HG02973 (cell line): ENCODE results near the gene PTPN12.
"Not testable (repeated sequence)": the region's sequence is repeated elsewhere in the genome, so short reads cannot be mapped to it uniquely, and the experiment has no call there.

Source experiments
- ATAC-seq: cut with Tn5 transposase; IDR thresholded peaks from one replicate; pipeline ENCODE4 v1.9.1; 2021; ENCODE audit warnings: moderate library complexity; ENCODE audit not compliant: unreplicated experiment

PTPN12 gene

DNA sequence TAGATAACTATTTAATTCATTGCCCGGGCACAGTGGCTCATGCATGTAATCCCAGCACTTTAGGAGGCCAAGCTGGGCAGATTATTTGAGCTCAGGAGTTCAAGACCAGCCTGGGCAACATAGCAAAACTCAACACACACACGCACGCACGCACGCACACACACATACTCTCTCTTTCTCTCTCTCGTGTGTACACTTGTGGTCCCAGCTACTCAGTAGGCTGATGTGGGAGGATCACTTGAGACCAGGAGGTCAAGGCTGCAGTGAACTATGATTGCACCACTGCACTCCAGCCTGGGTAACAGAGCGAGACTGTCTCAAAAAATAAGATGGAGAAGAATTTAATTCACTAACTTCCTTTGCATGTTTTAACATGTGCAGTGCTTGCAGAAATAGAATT, 38.1 kb downstream of the PTPN12 start:
- no peak for ATAC-seq

DNA sequence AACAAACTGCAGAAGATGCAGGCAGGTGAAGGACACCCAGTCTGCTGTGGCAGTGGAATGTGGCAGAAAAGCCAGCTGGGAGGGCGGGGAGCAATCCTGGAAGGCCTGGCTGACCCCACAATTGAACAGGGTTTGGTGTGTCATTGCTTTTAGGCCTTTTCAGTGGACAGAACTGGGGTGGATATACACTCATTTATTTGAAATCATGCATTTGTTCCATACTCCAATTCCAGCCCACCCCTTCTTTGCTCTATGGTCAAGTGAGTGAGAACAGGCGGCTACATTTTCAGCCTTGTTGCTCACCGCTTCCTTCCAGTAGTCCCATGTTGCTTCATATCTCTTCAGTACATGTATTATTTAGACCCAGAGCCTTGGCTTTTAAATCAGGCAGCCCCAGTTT, 39.8 kb downstream of the PTPN12 start:
- ATAC-seq: no peak

DNA sequence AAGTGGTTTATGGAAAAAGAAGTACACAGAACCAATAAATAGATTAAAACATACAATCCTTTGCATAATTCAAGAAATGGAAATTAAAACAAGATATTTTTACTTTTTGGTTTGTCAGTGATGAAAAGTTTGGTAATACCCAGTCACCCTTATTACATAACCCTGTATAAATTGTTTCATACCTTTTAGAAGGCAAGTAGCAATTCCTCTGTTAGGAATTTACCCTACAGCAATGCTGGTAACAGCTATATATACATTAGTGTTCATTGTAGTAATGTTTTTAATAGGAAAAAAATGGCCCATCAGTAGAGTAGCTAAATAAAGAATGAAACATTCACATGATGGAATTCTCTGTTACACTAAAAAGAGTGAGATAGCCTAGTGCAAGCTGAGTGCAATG, 42.7 kb downstream of the PTPN12 start:
- ATAC-seq: no peak

DNA sequence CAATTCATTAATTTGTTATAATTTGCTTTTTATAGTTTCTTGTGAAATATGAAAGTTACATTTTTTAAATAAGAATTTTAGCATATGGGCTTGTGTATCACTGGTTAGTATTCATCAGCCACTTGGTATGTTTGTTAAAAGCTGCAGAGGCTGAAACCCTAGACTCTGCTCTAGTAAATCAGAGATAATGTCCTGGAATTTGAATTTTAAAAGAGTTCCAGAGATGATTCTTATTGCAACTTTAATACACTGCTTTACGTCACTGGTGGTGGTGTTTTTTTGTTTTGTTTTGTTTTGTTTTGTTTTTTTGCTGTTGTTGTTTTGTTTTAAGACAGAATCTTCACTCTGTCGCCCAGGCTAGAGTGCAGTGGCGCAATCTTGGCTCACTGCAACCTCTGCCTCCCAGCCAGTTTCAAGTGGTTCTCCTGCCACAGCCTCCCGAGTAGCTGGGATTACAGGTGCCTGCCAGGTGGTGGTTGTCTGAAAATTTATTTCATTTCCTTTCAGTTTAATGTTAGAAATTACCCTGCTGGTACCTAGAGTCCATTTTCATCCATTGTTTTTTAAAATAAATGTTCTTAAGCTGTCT, 43.8 kb downstream of the PTPN12 start:
- no peak for ATAC-seq

DNA sequence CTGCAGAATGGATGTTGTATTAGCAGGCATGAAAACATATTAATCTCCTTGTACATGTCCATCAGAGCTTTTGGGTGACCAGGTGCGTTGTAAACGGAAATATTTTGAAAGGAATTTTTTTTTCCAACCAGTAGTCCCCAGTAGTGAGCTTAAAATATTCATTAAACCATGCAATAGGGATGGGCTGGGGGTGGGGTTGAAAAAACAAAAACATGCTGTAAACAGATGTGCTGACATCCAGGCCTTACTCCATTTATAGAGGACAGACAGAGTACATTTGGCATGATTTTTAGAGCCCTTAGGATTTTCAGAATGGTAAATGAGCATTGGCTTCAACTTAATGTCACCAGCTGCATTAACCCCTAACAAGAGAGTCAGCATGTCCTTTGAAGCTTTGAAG, 50.2 kb downstream of the PTPN12 start:
- ATAC-seq: no peak

GRCh38 chr7:77600952-77601351, 63.9 kb downstream of the PTPN12 start:
- ATAC-seq: no peak

- no peak for ATAC-seq
Observed at GRCh38 chr7:77606562-77606961, 69.5 kb downstream of the PTPN12 start.

DNA sequence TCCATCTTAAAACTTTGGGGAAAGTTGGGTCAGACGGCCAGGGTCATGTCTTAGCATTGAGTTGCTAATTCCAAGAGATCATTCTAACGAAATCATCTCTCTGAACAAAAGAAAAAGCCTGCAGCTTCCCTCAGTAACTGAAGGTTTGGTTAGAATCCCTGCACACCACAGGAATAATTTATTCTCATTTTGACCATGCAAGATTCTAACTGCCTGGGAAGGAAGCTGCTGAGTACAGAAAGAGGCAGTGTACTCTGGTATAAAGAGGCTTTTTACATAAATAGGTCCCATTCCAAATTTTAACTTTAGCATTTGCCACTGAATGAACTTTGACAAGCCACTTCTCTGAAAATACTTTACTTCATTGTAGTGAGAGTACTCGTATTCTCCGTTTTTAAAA, 82.2 kb downstream of the PTPN12 start:
- no peak for ATAC-seq

GRCh38 chr7:77626586-77627308, 89.7 kb downstream of the PTPN12 start:
- no peak for ATAC-seq

GRCh38 chr7:77627309-77627676, 90.2 kb downstream of the PTPN12 start:
- ATAC-seq: no peak

DNA sequence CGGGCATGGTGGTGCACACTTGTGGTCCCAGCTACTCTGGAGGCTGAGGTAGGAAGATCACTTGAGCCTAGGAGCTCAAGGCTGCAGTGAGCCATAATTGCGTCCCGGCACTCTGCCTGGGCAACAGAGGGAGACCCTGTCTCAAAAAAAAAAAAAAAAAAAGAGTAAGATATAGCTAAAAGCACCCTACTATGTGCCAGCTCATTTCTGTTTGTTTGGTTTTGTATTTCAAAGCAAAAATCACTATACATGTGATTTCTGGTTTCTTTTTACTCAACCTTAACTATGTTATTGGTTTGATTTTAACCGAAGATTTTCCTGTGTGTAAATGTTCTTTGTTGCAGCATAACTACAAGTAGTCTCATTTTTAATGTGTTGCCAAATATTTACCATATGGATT, 92.7 kb downstream of the PTPN12 start:
- no peak for ATAC-seq

DNA sequence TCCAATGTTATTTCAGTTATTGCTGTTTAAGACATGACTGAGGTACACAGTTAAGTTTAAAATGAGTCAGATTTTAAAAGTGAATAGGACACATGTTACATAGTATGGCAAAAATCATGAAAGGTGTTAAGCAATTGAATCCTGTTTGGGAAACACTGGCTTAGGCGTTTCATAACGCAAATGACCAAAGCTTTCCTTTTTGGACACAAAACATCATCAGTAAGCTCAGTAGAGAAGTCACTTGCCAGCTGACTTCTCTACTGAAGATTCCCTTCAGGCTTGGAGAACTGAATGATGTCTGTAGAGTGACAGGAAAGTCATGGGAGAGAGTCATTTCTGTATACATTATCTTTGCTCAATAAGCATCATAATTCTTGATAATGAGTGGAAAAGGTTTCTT, 94.7 kb downstream of the PTPN12 start:
- no peak for ATAC-seq

- no peak for ATAC-seq
Observed at GRCh38 chr7:77644774-77645173, 107.7 kb downstream of the PTPN12 start.

DNA sequence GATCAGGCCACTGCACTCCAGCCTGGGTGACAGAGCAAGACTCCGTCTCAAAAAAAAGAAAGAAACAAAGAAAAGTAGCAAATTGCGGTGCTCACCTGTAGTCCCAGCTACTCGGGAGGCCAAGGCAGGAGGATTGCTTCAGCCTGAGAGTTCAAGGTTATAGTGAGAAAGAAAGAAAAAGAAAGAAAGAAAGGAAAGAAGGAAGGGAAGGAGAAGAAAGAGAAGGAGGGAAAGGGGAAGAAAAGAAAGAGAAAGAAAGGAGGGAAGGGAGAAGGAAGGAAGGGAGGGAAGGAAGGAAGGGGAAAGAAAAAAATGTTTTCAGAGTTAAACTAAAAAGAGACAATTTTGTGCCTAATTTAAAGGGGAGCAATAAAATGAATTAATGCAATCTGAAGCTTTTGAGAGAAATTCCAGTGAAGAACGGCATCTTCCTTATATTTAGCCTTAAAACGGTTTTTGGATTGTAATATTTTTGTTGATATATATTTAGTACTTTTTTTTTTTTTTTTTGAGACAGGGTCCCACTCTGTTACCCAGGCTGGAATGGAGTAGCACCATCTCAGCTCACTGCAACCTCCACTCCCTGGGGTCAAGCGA, 111.7 kb downstream of the PTPN12 start:
- ATAC-seq: no peak

DNA sequence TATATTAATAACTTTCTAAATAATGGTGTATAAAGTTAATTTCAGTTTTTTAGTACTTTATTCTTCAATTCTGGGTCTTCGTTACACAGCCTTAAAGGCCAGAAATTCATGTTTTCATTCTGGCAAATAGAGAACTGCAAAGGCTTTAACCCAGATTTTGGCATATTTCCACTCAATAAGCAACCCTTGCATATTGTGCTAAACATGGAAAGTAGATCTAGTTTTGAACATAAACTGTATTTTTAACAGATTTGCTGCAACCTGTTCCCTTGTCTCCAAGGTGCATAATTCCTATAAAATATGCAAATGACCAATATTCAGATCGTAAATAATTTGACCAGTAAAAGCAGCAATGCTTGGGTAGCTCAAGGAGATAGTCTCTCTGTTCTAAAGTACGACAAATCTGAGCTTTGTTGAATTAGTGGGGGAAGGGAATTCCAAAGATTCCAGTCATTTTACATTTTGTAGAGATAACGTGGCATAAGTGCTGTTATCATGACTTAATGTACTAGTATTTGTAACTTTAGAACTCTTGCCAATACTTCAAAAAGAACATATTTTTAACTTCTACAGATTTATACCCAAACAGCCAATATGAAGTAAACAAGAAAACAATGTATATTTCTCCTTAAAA, 112.7 kb downstream of the PTPN12 start:
- ATAC-seq: no peak

DNA sequence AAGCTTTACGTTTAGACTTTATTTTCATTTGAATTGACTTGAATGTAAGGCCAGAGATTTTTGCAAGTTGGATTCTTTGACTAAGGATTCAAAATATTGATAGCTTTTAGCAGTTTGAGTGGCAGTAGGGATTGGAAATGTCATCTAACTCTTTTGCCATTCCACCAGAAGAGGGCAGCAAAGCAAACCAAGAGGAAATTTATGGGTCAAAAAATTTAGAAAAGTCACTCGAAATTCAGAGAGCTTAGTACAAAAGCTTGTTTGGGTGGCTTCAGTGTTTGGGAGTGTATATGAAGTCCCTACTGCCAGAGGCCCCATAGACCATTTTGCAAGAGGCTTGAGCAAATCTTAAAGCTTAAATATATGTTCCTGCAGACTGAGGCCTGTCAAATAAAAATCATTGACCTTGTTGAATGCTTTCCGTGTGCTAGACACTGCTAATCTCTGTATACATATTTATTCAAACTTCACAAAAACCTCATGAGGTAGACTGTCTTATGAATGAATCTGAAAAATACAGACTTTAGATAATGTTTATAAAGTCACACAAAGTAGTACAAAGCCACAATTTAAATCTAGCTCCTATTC, 114.6 kb downstream of the PTPN12 start:
- ATAC-seq: no peak

DNA sequence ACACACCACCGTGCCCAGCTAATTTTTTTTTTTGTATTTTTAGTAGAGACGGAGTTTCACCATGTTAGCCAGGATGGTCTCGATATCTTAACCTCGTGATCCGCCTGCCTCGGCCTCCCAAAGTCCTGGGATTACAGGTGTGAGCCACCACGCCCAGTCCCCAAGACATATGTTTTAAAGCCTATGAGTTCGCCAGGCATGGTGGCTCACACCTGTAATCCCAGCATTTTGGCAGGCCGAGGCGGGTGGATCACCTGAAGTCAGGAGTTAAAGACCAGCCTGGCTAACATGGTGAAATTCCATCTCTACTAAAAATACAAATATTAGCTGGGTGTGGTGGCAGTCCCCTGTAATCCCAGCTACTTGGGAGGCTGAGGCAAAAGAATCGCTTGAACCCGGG, 115.7 kb downstream of the PTPN12 start:
- not testable (repeated sequence) for ATAC-seq

DNA sequence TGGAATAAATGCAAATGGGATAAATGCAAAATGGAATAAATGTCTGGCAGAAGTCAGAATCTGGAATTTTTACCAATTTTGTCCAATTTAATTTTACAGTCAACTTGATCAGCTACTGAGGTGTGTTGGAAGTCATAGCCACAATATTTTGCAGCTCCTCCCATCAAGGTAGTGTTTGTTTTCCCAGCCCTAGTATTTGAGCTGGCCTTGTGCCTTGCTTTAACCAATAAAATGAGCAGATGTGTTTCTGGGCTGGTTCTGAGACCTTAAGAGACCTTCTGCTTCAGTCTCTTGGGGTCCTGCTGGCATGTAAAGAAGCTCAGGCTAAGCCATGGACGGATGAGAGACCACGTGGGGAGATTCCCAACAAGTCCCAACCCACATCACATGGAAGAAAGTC, 116.5 kb downstream of the PTPN12 start:
- ATAC-seq: no peak

- ATAC-seq: no peak
Observed at GRCh38 chr7:77655356-77655755, 118.3 kb downstream of the PTPN12 start.

- no peak for ATAC-seq
Observed at GRCh38 chr7:77655836-77656455, 118.9 kb downstream of the PTPN12 start.
